Liver (tissue), 9 donors: ENCODE results near the gene TTLL7. TPM values are rescaled to one million over a fixed set of nuclear protein-coding genes. Genes with fewer than 3 reads are reported as not detected.
"Not testable (repeated sequence)": the region's sequence is repeated elsewhere in the genome, so short reads cannot be mapped to it uniquely, and the experiment has no call there.

ENCODE experiments used
- DNase-seq: peaks from one replicate; pipeline ENCODE4 v3.0.0-alpha.2; 2017; ENCODE audit warnings: low spot score
- H3K27ac ChIP-seq, 2 donors: one replicate each; pipeline ENCODE4 v1.7.0; 2013; ENCODE audit warnings: inconsistent platforms in 2 of 2, low read length in 2 of 2, control low read depth in 1 of 2, low read depth in 1 of 2, mild to moderate bottlenecking in 1 of 2
- H3K27me3 ChIP-seq, 4 donors: one replicate each; pipeline versions ENCODE4 v1.6.1 to v1.7.0; 2013; ENCODE audit warnings: low read length in 3 of 4, inconsistent platforms in 1 of 4, mild to moderate bottlenecking in 1 of 4, moderate library complexity in 1 of 4; ENCODE audit not compliant: control insufficient read depth in 4 of 4, insufficient read depth in 4 of 4
- H3K36me3 ChIP-seq, 4 donors: one replicate each; pipeline versions ENCODE4 v1.6.1 to v1.7.0; 2013; ENCODE audit warnings: low read length in 3 of 4, mild to moderate bottlenecking in 3 of 4, low read depth in 1 of 4, moderate library complexity in 1 of 4; ENCODE audit not compliant: control insufficient read depth in 4 of 4, insufficient read depth in 3 of 4
- H3K4me1 ChIP-seq, 4 donors: one replicate each; pipeline versions ENCODE4 v1.6.1 to v1.7.0; 2013; ENCODE audit warnings: low read length in 3 of 4, mild to moderate bottlenecking in 3 of 4, moderate library complexity in 1 of 4; ENCODE audit not compliant: control insufficient read depth in 4 of 4, insufficient read depth in 4 of 4
- H3K4me3 ChIP-seq, 3 donors: one replicate each; pipeline versions ENCODE4 v1.6.1 to v1.7.0; 2013; ENCODE audit warnings: low read length in 3 of 3, control low read depth in 1 of 3, low read depth in 1 of 3, mild to moderate bottlenecking in 1 of 3
- H3K9ac ChIP-seq, 2 donors: one replicate each; pipeline ENCODE4 v1.7.0; 2013; ENCODE audit warnings: low read length in 2 of 2, mild to moderate bottlenecking in 2 of 2, moderate library complexity in 2 of 2, control low read depth in 1 of 2, low read depth in 1 of 2
- H3K9me3 ChIP-seq, 4 donors: one replicate each; pipeline versions ENCODE4 v1.6.1 to v1.7.0; 2013; ENCODE audit warnings: low read length in 3 of 4; ENCODE audit not compliant: control insufficient read depth in 4 of 4
- ATF3 ChIP-seq: IDR thresholded peaks from 2 replicates; pipeline ENCODE4 v1.6.1; 2016; ENCODE audit warnings: antibody characterized with exemption
- CTCF ChIP-seq: fragments of 150-350 bp; IDR thresholded peaks from 2 replicates; pipeline ENCODE4 v1.5.1; 2017; ENCODE audit warnings: improper control_type of control experiment, low read depth, low read length; ENCODE audit not compliant: missing input control
- EGR1 ChIP-seq, 2 donors: IDR thresholded peaks; 2 replicates each; pipeline ENCODE4 v1.6.1; 2016 to 2018; ENCODE audit warnings: antibody characterized with exemption in 2 of 2, low read depth in 2 of 2
- FOXA1 ChIP-seq: IDR thresholded peaks from 2 replicates; pipeline ENCODE4 v1.6.1; 2016; ENCODE audit warnings: antibody characterized with exemption
- FOXA2 ChIP-seq: IDR thresholded peaks from 2 replicates; pipeline ENCODE4 v1.6.1; 2016; ENCODE audit warnings: antibody characterized with exemption
- GABPA ChIP-seq, 2 donors: IDR thresholded peaks in 1 of 2; conservative IDR thresholded peaks in 1 of 2; 2 replicates each; pipeline ENCODE4 v1.6.1; 2016; ENCODE audit warnings: antibody characterized with exemption in 2 of 2, mild to moderate bottlenecking in 1 of 2, moderate library complexity in 1 of 2
- HNF4A ChIP-seq, 2 donors: conservative IDR thresholded peaks; 2 replicates each; pipeline ENCODE4 v1.6.1; 2016; ENCODE audit warnings: antibody characterized with exemption in 2 of 2, mild to moderate bottlenecking in 2 of 2
- HNF4G ChIP-seq: IDR thresholded peaks from 2 replicates; pipeline ENCODE4 v1.6.1; 2016; ENCODE audit warnings: antibody characterized with exemption
- JUND ChIP-seq, 2 donors: IDR thresholded peaks; 2 replicates each; pipeline ENCODE4 v1.6.1; 2016; ENCODE audit warnings: antibody characterized with exemption in 2 of 2
- MAX ChIP-seq: IDR thresholded peaks from 2 replicates; pipeline ENCODE4 v1.6.1; 2016; ENCODE audit warnings: antibody characterized with exemption
- NR2F2 ChIP-seq: IDR thresholded peaks from 2 replicates; pipeline ENCODE4 v1.6.1; 2016; ENCODE audit warnings: antibody characterized with exemption
- RAD21 ChIP-seq, 2 donors: IDR thresholded peaks; 2 replicates each; pipeline ENCODE4 v1.6.1; 2016; ENCODE audit warnings: antibody characterized with exemption in 2 of 2, mild to moderate bottlenecking in 2 of 2
- REST ChIP-seq: IDR thresholded peaks from 2 replicates; pipeline ENCODE4 v1.6.1; 2016; ENCODE audit warnings: antibody characterized with exemption, mild to moderate bottlenecking
- RXRA ChIP-seq, 2 donors: IDR thresholded peaks; 2 replicates each; pipeline ENCODE4 v1.6.1; 2017 to 2018; ENCODE audit warnings: antibody characterized with exemption in 2 of 2, mild to moderate bottlenecking in 1 of 2
- SP1 ChIP-seq: IDR thresholded peaks from 2 replicates; pipeline ENCODE4 v1.6.1; 2018; ENCODE audit warnings: antibody characterized with exemption, mild to moderate bottlenecking
- TAF1 ChIP-seq: conservative IDR thresholded peaks from 2 replicates; pipeline ENCODE4 v1.6.1; 2016; ENCODE audit warnings: antibody characterized with exemption, mild to moderate bottlenecking
- YY1 ChIP-seq: IDR thresholded peaks from 2 replicates; pipeline ENCODE4 v1.6.1; 2016; ENCODE audit warnings: antibody characterized with exemption, mild to moderate bottlenecking
- WGBS: extraction: QIAGEN DNeasy Blood & Tissue Kit; methylation state at CpG from one replicate; pipeline ENCODE4 v1.1.7; 2013; 5-methylcytosine and 5-hydroxymethylcytosine counted together
- polyA plus RNA-seq, 2 donors: library from polyadenylated mRNA; stranded (reverse) in 1 of 2; unstranded in 1 of 2; fragments of 200-250 nt in 1 of 2; fragments of >200 nt in 1 of 2; fragmentation: Nextera tagmentation in 1 of 2; extraction: Ambion mirVana in 1 of 2; gene quantifications; one replicate each; pipeline versions ENCODE4 v1.2.1 to v1.2.3, GENCODE V29; 2013 to 2015
- total RNA-seq, 2 donors: library from RNA; depleted of rRNA; stranded (reverse); fragments of >200 nt; gene quantifications; one replicate each; pipeline ENCODE4 v1.2.3, GENCODE V29; 2014
- donor health status: healthy.
- donor health status: healthy.
- donor health status: healthy.
- donor health status: healthy.
- donor health status: healthy.

Gene TTLL7
- total and polyA plus RNA-seq, 4 donors, result 1.1 to 6.0 (median 1.9) TPM

- Histone ChIP-seq H3K27me3 (no peaks in the 10 kb centered on the region), H3K27ac (no peak overlapping the region), H3K9ac (no peak overlapping the region), H3K36me3 (no peaks in the 10 kb centered on the region), H3K4me3 (no peak overlapping the region), H3K4me1 (no peaks in the 10 kb centered on the region), H3K9me3 (peaks cover 0 to 2% (median 0%) of the 10 kb centered on the region in 4 donors)
- 74% methylated on average over 2 of the region's 2 CpGs for WGBS
- no peak for DNase-seq
- TF ChIP-seq JUND (IDR thresholded peaks at IDR 0.05) (no peak), RAD21 (IDR thresholded peaks at IDR 0.05) (peak; percentile 41 to 53), MAX (no peak), FOXA2 (no peak)
Observed at GRCh38 chr1:83990734-83991133, 8.2 kb downstream of the TTLL7 start.

- no peak for DNase-seq
- TF ChIP-seq GABPA (IDR thresholded peaks at IDR 0.05 in 1 of 2, conservative IDR thresholded peaks at IDR 0.05 in 1 of 2) (no peak), RXRA (IDR thresholded peaks at IDR 0.05) (peak; percentile 33 to 40), EGR1 (IDR thresholded peaks at IDR 0.05; ENCODE audit: low read depth in 2 of 2) (no peak), SP1 (peak; percentile 23), HNF4A (conservative IDR thresholded peaks at IDR 0.05) (peak; percentile 95 to 98), HNF4G (peak; percentile 93), YY1 (no peak), ATF3 (no peak), MAX (no peak), NR2F2 (no peak)
- Histone ChIP-seq H3K4me3 (no peak overlapping the region), H3K9ac (no peak overlapping the region), H3K4me1 (peaks cover 0 to 2% (median 0%) of the 10 kb centered on the region in 4 donors), H3K27me3 (no peaks in the 10 kb centered on the region), H3K36me3 (no peaks in the 10 kb centered on the region), H3K27ac (no peak overlapping the region), H3K9me3 (peaks cover 0 to 2% (median 0%) of the 10 kb centered on the region in 4 donors)
- 41% methylated on average over 3 of the region's 3 CpGs for WGBS
Observed at GRCh38 chr1:83985048-83985447, 13.9 kb downstream of the TTLL7 start.

GRCh38 chr1:83983918-83984317 is 15.0 kb downstream of the TTLL7 start:
- H3K27me3 ChIP-seq, H3K9me3 ChIP-seq, H3K4me3 ChIP-seq, H3K36me3 ChIP-seq, H3K9ac ChIP-seq, H3K27ac ChIP-seq, DNase-seq, H3K4me1 ChIP-seq: not testable (repeated sequence)
- WGBS, result 97% methylated on average over 1 of the region's 1 CpG

GRCh38 chr1:83978056-83978455 is 20.9 kb downstream of the TTLL7 start:
- WGBS, result 92% methylated on average over 1 of the region's 1 CpG
- Histone ChIP-seq H3K36me3 (no peaks in the 10 kb centered on the region), H3K9me3 (no peaks in the 10 kb centered on the region), H3K4me1 (no peaks in the 10 kb centered on the region), H3K27ac (no peak overlapping the region), H3K27me3 (no peaks in the 10 kb centered on the region), H3K4me3 (no peak overlapping the region), H3K9ac (no peak overlapping the region)
- no peak for DNase-seq
- TF ChIP-seq CTCF, result no peak
- no peak for TF ChIP-seq REST
- no peak for TF ChIP-seq MAX
- TF ChIP-seq NR2F2, result no peak
- TF ChIP-seq YY1, result no peak
- no peak for TF ChIP-seq FOXA2
- TF ChIP-seq JUND (IDR thresholded peaks at IDR 0.05), result no peak
- no peak for TF ChIP-seq SP1
- no peak for TF ChIP-seq FOXA1
- TF ChIP-seq EGR1 (IDR thresholded peaks at IDR 0.05; ENCODE audit: low read depth in 2 of 2), result no peak
- TF ChIP-seq TAF1, result no peak
- no peak for TF ChIP-seq GABPA (IDR thresholded peaks at IDR 0.05 in 1 of 2, conservative IDR thresholded peaks at IDR 0.05 in 1 of 2)
- TF ChIP-seq RAD21 (IDR thresholded peaks at IDR 0.05), result no peak
- TF ChIP-seq ATF3, result no peak
- no peak for TF ChIP-seq RXRA (IDR thresholded peaks at IDR 0.05)
